Duodenal mucosa (tissue), 2 donors: Measurements from ENCODE around the gene MACROD2.
"Not testable (repeated sequence)": the region's sequence is repeated elsewhere in the genome, so short reads cannot be mapped to it uniquely, and the experiment has no call there.

Experiments
- H3K27ac ChIP-seq: one replicate; pipeline ENCODE4 v1.7.0; 2013; ENCODE audit warnings: low read depth, low read length
- H3K27me3 ChIP-seq, 2 donors: one replicate each; pipeline ENCODE4 v1.7.0; 2013; ENCODE audit warnings: low read length in 2 of 2, control low read depth in 1 of 2; ENCODE audit not compliant: insufficient read depth in 2 of 2, control insufficient read depth in 1 of 2
- H3K36me3 ChIP-seq, 2 donors: one replicate each; pipeline ENCODE4 v1.7.0; 2013; ENCODE audit warnings: low read length in 2 of 2, control low read depth in 1 of 2; ENCODE audit not compliant: insufficient read depth in 2 of 2, control insufficient read depth in 1 of 2
- H3K4me1 ChIP-seq, 2 donors: one replicate each; pipeline ENCODE4 v1.7.0; 2013; ENCODE audit warnings: low read length in 2 of 2, control low read depth in 1 of 2; ENCODE audit not compliant: insufficient read depth in 2 of 2, control insufficient read depth in 1 of 2
- H3K4me3 ChIP-seq, 2 donors: one replicate each; pipeline ENCODE4 v1.7.0; 2013; ENCODE audit warnings: low read length in 2 of 2, low read depth in 1 of 2
- H3K9ac ChIP-seq, 2 donors: one replicate each; pipeline ENCODE4 v1.7.0; 2013; ENCODE audit warnings: low read length in 2 of 2, low read depth in 1 of 2
- H3K9me3 ChIP-seq, 2 donors: one replicate each; pipeline ENCODE4 v1.7.0; 2013; ENCODE audit warnings: low read length in 2 of 2, control low read depth in 1 of 2; ENCODE audit not compliant: control insufficient read depth in 1 of 2

Gene MACROD2

DNA sequence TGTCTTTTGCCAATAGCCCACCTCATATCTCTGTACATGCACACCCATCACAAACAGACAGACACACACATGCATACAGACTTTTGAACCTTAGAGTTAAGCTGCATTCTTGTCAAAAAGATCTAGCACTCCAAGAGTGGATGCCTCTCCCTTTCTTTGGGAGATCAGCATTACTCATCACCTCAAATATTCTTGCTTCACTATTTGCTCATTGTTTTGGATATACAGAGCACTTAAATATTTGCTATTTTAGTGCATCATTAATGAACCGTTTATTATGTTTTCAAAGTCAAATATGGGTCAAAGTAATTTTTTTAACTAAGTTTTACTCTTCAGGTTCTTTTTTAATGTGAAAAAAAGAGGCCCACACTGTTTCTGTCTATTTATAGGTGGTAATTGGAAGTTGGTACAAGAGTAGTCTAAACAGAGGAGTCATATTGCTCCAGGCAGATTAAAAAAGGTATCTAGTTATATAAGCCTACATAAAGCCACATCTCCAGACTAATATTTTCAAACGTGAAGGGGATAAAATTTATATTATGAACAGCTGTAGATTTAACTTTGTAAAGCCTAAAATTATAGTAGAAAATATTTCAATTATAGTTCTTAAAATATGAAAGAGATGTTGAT lies 239.5 kb downstream of the MACROD2 start:
- no peaks in the 10 kb centered on the region for H3K4me1 ChIP-seq
- H3K27me3 ChIP-seq, result no peaks in the 10 kb centered on the region
- H3K4me3 ChIP-seq, result no peak overlapping the region
- no peak overlapping the region for H3K9ac ChIP-seq
- no peaks in the 10 kb centered on the region for H3K9me3 ChIP-seq
- no peak overlapping the region for H3K27ac ChIP-seq
- H3K36me3 ChIP-seq, result no peaks in the 10 kb centered on the region

DNA sequence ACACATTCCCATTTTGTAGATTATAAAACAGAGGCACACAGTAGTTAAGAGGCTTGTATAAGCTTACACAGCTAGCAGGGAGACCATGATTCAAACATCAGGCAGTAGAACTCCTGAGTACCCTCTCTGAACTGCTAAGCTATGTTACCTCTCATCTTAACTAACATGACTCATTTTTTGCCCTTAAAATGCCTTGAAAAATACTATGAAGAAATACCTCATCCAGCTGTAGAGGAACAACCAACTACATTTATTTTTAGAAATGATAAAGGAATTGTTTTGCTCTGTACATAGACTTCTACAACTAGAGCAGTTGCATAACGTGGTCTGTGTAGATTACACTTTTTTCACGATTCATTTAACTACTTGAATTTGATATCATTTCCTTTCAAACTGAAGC lies 240.0 kb downstream of the MACROD2 start:
- Histone ChIP-seq H3K9ac (no peak overlapping the region), H3K36me3 (no peaks in the 10 kb centered on the region), H3K27ac (no peak overlapping the region), H3K9me3 (no peaks in the 10 kb centered on the region), H3K27me3 (no peaks in the 10 kb centered on the region), H3K4me3 (no peak overlapping the region), H3K4me1 (no peaks in the 10 kb centered on the region)

DNA sequence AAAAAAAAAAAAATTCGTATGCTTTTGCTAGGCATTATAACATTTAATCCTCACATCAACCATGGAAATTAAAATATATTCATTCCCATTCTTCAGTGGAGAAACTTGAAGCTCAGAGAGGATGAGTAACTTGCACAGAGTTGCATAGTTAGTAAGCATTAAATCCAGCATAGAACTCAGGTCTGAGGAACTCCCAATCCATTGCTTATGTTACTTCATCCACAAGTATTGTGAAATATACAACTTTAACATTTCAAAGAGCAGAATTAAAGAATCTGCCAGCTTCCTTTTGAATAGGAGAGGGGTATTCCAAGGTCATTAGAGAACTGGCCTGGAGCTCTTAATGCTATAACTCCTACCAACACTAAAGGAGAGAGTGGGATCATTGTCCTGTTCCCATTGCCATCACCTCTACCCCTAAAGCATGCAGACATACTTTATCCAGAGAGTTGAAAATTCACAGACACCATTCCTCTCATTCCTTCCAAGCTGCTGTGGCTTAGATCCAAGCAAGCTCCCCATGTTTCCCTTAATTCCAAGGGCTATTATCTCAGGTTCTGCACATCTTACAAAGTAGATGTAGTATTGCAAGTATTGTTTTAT lies 250.2 kb downstream of the MACROD2 start:
- Histone ChIP-seq H3K27me3 (no peaks in the 10 kb centered on the region), H3K27ac (no peak overlapping the region), H3K36me3 (no peaks in the 10 kb centered on the region), H3K9me3 (no peaks in the 10 kb centered on the region), H3K4me1 (no peaks in the 10 kb centered on the region), H3K4me3 (no peak overlapping the region), H3K9ac (no peak overlapping the region)

DNA sequence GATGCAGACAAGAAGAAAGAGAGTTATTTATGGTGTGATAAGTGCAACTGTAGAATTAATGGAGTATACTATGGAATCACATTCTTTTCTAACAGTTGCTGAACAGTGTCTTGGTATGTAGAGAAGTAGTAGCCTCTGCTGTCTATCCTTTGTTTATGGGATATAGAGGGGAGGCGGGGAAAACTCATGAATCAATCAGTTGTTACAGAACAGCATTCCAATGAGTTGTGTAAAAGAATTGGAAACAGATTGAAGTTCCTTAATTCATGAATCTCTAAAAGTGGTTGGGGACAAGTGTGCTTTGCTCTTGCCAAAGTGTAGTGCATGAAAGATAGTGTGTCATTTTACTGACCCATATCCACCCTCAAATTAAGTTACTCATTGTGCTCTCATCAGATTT lies 264.4 kb downstream of the MACROD2 start:
- no peaks in the 10 kb centered on the region for H3K9me3 ChIP-seq
- no peaks in the 10 kb centered on the region for H3K36me3 ChIP-seq
- no peak overlapping the region for H3K27ac ChIP-seq
- no peaks in the 10 kb centered on the region for H3K4me1 ChIP-seq
- H3K4me3 ChIP-seq, result no peak overlapping the region
- no peaks in the 10 kb centered on the region for H3K27me3 ChIP-seq
- H3K9ac ChIP-seq, result no peak overlapping the region

DNA sequence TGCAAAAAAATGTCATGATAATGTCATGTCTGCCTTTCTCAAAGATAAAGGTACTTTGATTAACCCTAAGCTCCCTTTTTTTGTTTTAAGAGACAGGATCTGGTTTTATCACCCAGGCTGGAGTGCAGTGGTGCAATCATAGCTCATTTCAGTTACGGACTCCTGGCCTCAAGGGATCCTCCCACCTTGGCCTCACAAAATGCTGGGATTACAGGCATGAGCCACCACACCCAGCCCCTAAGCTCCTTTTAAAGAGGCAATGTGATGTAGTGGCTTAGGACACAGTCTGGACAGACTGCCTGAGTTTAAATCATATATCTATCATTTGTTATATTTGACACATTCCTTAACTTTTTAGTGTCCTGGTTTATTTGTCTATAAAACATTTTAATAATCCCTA lies 265.1 kb downstream of the MACROD2 start:
- H3K9ac ChIP-seq, result no peak overlapping the region
- H3K27ac ChIP-seq, result no peak overlapping the region
- H3K9me3 ChIP-seq, result no peaks in the 10 kb centered on the region
- no peaks in the 10 kb centered on the region for H3K4me1 ChIP-seq
- no peaks in the 10 kb centered on the region for H3K36me3 ChIP-seq
- no peak overlapping the region for H3K4me3 ChIP-seq
- H3K27me3 ChIP-seq, result no peaks in the 10 kb centered on the region

DNA sequence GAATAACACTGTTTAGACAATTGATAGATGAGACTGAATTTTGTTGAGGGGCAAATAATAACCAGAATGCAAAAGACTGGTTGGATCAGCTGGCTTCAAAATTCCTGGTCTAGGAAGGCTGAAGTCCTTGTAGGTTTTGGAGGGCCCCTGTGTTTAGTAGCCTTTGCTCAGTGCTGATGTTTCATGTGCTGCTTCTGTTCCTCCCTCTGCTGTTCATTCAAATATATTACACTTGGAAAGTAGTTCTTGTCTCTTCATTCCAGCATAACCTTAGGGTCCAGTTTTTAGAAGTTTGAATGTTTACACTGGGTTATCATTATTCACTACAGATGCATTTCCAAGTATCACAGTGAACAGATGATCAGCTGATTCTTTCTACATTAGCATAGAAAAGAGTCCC lies 269.6 kb downstream of the MACROD2 start:
- Histone ChIP-seq H3K9me3 (no peaks in the 10 kb centered on the region), H3K4me1 (no peaks in the 10 kb centered on the region), H3K36me3 (no peaks in the 10 kb centered on the region), H3K9ac (no peak overlapping the region), H3K4me3 (no peak overlapping the region), H3K27ac (no peak overlapping the region), H3K27me3 (no peaks in the 10 kb centered on the region)

DNA sequence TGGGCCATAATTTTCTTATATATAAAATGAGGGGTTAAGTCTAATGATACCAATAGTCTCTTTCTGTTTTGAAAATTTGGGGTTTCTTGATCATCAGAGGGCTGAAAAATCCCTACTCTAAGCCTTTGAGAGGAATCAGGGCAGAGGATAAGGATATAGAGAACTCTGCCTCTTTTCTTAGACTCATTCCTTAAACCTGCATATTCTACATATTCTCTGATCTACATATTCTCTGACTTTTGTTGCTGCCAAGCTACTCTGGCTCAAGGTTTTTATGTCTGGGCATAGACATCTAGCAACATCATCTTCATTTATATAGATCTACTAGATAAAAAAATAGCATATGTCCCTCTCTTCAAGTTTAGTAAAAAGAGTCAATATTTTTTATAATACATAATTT lies 270.9 kb downstream of the MACROD2 start:
- Histone ChIP-seq H3K36me3 (no peaks in the 10 kb centered on the region), H3K4me1 (no peaks in the 10 kb centered on the region), H3K27ac (no peak overlapping the region), H3K9me3 (no peaks in the 10 kb centered on the region), H3K27me3 (no peaks in the 10 kb centered on the region), H3K4me3 (no peak overlapping the region), H3K9ac (no peak overlapping the region)

DNA sequence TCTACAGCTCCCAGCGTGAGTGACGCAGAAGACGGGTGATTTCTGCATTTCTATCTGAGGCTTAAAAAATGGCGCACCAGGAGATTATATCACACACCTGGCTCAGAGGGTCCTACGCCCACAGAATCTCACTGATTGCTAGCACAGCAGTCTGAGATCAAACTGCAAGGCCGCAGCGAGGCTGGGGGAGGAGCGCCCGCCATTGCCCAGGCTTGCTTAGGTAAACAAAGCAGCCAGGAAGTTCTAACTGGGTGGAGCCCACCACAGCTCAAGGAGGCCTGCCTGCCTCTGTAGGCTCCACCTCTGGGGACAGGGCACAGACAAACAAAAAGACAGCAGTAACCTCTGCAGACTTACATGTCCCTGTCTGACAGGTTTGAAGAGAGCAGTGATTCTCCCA lies 275.4 kb downstream of the MACROD2 start:
- H3K4me1 ChIP-seq, H3K4me3 ChIP-seq, H3K36me3 ChIP-seq, H3K9me3 ChIP-seq, H3K27me3 ChIP-seq, H3K9ac ChIP-seq, H3K27ac ChIP-seq: not testable (repeated sequence)

DNA sequence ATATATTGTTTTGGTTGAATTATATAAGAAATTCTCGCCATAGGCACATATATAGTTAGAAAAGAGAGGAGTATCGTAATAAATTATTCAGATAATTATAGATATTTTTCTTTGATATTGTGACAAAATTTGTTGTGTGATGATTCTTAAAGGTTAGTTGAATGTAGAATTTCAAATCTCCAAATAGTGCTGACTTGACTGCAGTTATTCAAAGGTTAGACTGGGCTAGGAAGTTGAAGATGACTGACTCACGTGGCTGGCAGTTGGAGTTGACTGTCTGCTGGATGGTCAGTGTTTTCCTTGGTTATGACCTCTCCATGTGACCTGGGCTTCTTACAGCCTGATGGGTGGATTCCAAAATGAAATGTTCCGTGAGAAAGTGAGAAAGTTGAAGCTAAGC lies 286.8 kb downstream of the MACROD2 start:
- H3K4me3 ChIP-seq, result no peak overlapping the region
- H3K4me1 ChIP-seq, result no peaks in the 10 kb centered on the region

DNA sequence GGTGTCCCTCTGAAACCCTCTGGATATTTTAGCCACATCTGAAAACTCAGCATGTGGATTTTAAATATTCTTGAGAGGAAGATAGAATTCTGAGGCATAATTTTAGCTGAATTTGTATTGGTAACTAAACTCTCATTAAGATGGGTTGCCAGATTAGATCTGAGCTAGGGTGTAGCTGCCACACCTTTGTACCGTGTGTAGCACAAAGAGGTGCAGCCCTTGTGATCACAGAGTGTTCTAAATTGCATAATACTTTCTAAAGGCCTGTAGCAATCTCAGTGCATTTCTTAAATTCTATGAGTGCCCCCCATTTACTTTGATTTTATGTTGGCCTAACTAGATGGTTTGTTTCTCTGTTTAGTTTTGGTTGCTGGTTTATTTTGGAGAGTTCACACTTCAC lies 289.1 kb downstream of the MACROD2 start:
- Histone ChIP-seq H3K4me1 (no peaks in the 10 kb centered on the region), H3K27me3 (no peaks in the 10 kb centered on the region), H3K27ac (no peak overlapping the region)

More for the DNA sequence above, 286.8 kb downstream of the MACROD2 start:
- no peaks in the 10 kb centered on the region for H3K36me3 ChIP-seq
- H3K27ac ChIP-seq, result no peak overlapping the region
- H3K9me3 ChIP-seq, result no peaks in the 10 kb centered on the region
- no peak overlapping the region for H3K9ac ChIP-seq
- H3K27me3 ChIP-seq, result no peaks in the 10 kb centered on the region

More for the DNA sequence above, 289.1 kb downstream of the MACROD2 start:
- Histone ChIP-seq H3K36me3 (no peaks in the 10 kb centered on the region), H3K4me3 (no peak overlapping the region), H3K9me3 (no peaks in the 10 kb centered on the region), H3K9ac (no peak overlapping the region)
